Stimulated activated naive CD8-positive, alpha-beta T cell treated with anti-CD3 and anti-CD28 coated beads, Interleukin-15, amount 100 ng/mL, for 72 hours (primary cell): ENCODE measurements around the gene CALHM1.
A peak's percentile ranks its signal among the peaks of the same experiment; 100 is the strongest.

Experiments
- ATAC-seq: fragments of 150-1000 bp; cut with Tn5 transposase; 2 replicates; pipeline ENCODE4 v1.10.0; 2021; ENCODE audit warnings: mild to moderate bottlenecking, moderate library complexity
- DNase-seq, 2 donors: peaks; one replicate each; pipeline ENCODE4 v3.0.0; 2021 to 2022
- H3K27ac Mint-ChIP-seq, 2 donors: one replicate each; pipeline ENCODE4 v1.8.0; 2022; ENCODE audit warnings: mild to moderate bottlenecking in 2 of 2, mixed read lengths in 2 of 2, moderate library complexity in 2 of 2
- H3K27me3 Mint-ChIP-seq: one replicate; pipeline ENCODE4 v1.8.0; 2022; ENCODE audit warnings: mixed read lengths
- H3K4me1 Mint-ChIP-seq: one replicate; pipeline ENCODE4 v1.8.0; 2022; ENCODE audit warnings: mild to moderate bottlenecking, mixed read lengths
- H3K4me3 Mint-ChIP-seq, 2 donors: one replicate each; pipeline ENCODE4 v1.8.0; 2022; ENCODE audit warnings: mild to moderate bottlenecking in 2 of 2, mixed read lengths in 2 of 2, moderate library complexity in 1 of 2
- H3K9me3 Mint-ChIP-seq, 2 donors: one replicate each; pipeline ENCODE4 v1.8.0; 2022; ENCODE audit warnings: mixed read lengths in 2 of 2

Gene CALHM1

DNA sequence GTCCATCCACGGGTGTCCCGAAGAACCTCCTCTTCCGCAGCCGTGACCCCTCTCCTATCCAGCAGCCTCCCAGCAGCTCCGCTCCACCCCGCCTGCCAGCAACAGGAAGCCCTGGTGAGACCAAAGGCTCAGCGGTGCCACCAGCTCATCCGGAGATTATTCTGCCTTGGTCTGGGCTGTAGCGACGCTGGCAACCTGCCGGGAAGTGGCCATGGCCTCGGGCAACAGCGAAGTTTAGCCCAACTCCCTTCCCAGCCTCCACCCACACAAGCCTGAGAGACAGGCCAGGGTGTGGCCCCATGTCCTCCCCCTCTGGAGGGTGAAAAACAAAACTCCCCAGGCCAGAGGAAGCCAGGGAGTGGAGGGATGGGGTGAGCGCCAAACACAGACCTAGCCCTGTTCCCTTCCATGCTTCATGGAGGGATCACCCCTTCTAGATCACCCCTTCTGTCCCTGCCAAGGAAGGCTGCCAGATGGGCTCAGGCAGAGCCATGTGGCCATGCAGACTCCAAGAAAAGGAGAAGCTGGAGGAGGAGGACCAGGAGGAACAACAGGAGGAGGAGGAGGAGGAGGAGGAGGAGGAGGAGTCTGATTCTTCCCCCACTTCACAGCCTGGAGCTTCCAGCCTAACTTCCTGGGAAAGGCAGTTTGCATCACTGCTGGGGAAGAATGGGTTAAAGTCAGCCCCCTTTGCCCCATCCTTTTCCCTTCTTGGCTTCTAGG lies 7.4 kb downstream of the CALHM1 start:
- Mint-ChIP-seq H3K4me1 (peaks cover 48% of the 10 kb centered on the region), H3K9me3 (no peaks in the 10 kb centered on the region), H3K4me3 (peak overlapping the region; percentile 93 to 95), H3K27ac (peak overlapping the region; percentile 20 to 87), H3K27me3 (no peaks in the 10 kb centered on the region)
- DNase-seq: peak; percentile 33 to 41
- ATAC-seq: peak; percentile 71

DNA sequence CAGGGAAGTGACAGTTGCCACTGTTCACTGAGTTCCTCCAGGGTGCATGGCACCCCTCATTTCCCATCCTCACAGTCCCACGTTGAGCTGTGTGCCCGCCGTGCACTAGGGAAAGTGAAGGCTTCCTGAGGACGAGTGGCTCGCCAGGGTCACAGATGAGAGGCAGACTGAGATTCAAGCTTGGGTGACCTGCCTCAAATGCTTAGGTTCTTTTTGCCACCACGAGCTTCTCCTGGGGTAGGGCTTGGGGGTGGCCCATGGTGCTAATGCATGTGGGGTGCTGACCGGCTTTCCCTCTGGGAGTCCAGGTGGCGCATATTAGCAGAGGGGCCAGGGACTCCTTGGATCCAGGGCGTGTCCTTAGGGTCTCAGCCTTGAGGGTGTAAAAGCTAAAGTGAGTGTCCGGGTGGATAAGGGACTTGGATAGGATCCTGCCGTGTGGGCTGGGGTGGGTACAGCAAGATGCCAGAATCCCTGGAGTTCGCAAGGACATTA lies 8.5 kb downstream of the CALHM1 start:
- peak overlapping the region; percentile 41 to 65 for H3K4me3 Mint-ChIP-seq
- ATAC-seq (no peak), DNase-seq (no peak)
- no peaks in the 10 kb centered on the region for H3K9me3 Mint-ChIP-seq
- H3K27ac Mint-ChIP-seq: no peak overlapping the region
- H3K27me3 Mint-ChIP-seq: no peaks in the 10 kb centered on the region
- H3K4me1 Mint-ChIP-seq: peaks cover 48% of the 10 kb centered on the region

DNA sequence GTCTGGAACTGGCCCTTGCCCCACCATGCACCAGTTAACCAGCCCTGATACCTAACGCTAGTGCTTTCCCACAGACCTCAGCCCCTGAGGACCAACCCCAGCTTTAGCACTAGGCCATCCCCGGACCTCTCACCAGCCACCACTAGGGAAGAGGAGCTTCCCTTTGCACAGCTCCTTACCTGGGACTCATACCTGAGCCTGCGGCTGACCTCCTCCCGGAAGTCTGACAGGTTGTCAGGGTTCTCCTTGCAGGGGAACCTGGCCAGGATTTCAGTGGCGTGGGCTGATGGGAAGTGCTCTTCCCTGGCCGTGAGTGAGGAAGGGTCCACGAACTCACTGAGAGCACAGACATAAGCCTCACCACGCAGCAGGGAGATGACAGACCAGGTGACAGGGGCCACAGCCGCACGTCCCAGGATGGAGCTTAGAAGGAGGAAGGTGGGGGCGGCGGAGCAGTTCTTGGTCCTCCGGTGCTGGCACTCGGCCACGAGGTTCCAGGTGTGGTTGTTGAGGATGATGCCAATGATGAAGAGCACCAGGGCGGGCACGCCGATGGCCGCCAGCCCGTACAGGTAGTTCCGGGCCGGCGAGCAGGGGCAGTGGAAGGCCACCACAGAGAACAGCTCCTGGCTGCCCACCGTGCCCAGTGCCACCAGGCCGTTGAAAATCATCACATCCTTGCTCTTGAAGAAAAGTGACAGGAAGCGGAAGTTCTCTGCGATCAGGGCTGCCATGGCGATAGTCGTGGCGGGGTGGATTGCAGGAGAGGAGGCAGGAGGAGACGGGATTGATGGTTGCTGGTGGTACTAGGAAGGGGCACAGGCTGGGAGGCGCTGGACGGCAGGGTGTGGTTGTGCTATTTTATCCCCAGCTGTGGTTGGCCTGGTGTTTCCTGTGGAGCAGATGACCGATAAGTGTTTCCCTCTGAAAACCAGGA lies 9.2 kb downstream of the CALHM1 start:
- ATAC-seq (no peak), DNase-seq (no peak)
- H3K27me3 Mint-ChIP-seq: no peaks in the 10 kb centered on the region
- H3K9me3 Mint-ChIP-seq: no peaks in the 10 kb centered on the region
- peaks cover 48% of the 10 kb centered on the region for H3K4me1 Mint-ChIP-seq
- no peak overlapping the region for H3K4me3 Mint-ChIP-seq
- peak overlapping the region; percentile 2 to 30 for H3K27ac Mint-ChIP-seq

DNA sequence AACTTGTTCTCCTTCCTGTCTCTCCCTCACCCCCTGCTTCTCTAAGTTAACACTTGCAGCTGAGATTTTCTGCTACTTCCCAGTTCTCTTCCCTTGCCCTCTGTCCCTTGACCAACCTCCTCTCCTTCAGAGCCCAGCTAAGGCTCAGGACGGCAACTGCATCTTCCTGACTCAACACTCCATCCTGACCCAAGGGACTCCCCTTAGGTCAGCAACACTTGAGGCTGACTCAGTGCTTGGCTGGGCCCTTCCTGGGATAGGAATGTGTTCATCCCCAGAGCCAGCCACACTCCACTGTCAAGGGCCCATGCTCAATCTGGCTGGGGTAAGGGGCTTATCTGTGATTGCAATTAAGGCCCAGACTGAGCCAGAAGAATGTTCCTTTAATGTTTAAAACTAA lies 10.0 kb downstream of the CALHM1 start:
- Mint-ChIP-seq H3K27ac (peak overlapping the region; percentile 44 to 45), H3K27me3 (no peaks in the 10 kb centered on the region), H3K4me1 (peaks cover 47% of the 10 kb centered on the region), H3K9me3 (no peaks in the 10 kb centered on the region), H3K4me3 (no peak overlapping the region)
- ATAC-seq: no peak
- DNase-seq: no peak

DNA sequence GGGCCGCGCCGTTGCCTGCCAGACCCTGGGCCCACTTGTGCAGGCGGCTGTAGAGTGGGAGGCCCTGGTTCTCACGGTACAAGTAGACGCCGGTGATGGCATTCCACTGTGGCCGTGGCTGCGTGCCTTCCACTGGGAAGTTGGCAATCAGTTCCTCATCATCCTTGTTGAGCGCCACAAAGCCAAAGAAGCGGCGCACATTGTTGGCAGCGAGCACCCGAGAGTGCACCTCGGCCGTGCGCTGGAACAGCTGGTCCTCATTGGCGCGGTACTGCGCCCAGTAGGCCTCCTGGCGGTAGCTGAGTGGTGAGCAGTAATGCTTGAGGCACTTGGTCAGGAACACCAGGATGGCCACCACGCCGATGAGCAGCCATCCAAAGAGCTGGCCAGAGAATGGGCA lies 11.5 kb downstream of the CALHM1 start:
- H3K27ac Mint-ChIP-seq: no peak overlapping the region
- peaks cover 34% of the 10 kb centered on the region for H3K4me1 Mint-ChIP-seq
- DNase-seq: no peak
- no peaks in the 10 kb centered on the region for H3K9me3 Mint-ChIP-seq
- no peak for ATAC-seq
- H3K27me3 Mint-ChIP-seq: no peaks in the 10 kb centered on the region
- no peak overlapping the region for H3K4me3 Mint-ChIP-seq

DNA sequence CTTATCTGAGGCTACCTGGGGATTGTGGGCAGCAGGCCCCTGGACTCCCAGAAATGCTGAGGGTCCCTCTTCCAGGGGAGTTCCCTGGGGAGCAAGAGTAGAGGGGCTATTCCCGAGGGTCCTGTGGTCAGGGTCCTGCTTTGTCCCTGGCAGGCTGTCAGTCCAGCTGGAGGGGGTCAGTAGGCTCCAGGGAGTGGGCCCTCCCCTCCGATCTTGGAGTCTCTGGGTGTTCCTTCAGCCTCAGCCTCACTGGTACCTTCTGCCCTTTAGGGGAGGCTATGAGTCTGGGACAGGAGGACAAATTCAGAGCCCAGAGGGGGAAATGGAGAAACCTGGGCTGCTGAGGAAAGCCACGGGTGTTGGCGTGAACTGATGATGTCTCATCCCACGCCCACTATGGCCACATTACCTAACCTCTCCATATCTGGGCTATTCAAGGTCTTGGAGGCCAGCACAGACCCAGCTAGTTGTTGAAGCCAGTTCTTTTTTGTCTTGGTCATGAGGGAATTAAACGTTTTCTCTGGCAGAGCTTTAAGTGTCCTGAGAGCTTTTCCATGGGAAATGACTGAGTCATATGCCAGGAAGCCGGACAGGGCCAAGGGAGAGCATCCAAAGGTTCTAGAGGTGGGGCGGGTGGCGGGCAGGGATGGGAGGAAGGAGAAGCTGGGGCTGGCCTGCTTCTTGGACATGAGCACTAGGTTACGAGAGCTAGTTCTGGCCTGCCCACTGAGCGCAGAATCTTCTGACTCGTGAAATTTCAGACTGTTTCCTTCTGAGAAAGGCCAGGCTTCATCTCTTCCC lies 12.7 kb downstream of the CALHM1 start:
- Mint-ChIP-seq H3K9me3 (no peaks in the 10 kb centered on the region), H3K27ac (no peak overlapping the region)

DNA sequence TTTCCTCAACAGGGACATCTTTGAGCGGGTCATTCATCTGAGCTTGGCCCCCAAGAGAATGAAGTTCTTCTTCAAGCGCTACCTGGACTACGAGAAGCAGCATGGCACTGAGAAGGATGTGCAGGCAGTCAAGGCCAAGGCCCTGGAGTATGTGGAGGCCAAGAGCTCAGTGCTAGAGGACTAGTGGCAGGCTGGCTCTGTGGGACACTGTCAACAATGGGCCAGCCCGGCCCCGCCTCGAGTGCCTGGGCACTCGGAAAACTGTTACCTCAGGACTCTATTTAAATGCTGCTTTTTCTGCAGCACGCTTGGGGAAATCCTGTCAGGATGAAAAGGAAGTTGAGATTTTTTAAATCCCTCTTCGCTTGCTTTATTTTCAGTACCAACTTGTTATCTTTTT lies 13.3 kb downstream of the CALHM1 start:
- peaks cover 18% of the 10 kb centered on the region for H3K4me1 Mint-ChIP-seq
- ATAC-seq: no peak
- no peak overlapping the region for H3K27ac Mint-ChIP-seq
- H3K27me3 Mint-ChIP-seq: no peaks in the 10 kb centered on the region
- DNase-seq: no peak
- H3K9me3 Mint-ChIP-seq: no peaks in the 10 kb centered on the region
- H3K4me3 Mint-ChIP-seq: no peak overlapping the region

More for the DNA sequence above, 12.7 kb downstream of the CALHM1 start:
- no peak overlapping the region for H3K4me3 Mint-ChIP-seq
- no peaks in the 10 kb centered on the region for H3K27me3 Mint-ChIP-seq
- ATAC-seq (no peak), DNase-seq (no peak)
- H3K4me1 Mint-ChIP-seq: peaks cover 24% of the 10 kb centered on the region

DNA sequence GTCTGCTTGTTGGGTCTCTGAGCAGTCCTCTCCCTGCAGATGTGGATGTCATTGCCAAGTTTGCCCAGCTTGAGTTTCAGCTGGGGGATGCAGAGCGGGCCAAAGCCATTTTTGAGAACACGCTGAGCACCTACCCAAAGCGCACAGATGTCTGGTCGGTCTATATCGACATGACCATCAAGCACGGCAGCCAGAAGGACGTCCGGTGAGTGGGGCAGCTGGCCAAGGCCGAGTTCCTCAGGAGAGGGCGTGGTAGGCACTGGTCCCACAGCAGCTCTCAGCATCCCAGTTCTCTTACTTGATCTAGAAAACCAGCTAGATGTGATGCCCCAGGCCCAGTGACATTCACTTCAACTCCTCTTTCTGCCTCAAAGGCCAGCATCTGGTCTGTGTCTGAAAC lies 14.2 kb downstream of the CALHM1 start:
- no peak overlapping the region for H3K27ac Mint-ChIP-seq
- no peak for ATAC-seq

DNA sequence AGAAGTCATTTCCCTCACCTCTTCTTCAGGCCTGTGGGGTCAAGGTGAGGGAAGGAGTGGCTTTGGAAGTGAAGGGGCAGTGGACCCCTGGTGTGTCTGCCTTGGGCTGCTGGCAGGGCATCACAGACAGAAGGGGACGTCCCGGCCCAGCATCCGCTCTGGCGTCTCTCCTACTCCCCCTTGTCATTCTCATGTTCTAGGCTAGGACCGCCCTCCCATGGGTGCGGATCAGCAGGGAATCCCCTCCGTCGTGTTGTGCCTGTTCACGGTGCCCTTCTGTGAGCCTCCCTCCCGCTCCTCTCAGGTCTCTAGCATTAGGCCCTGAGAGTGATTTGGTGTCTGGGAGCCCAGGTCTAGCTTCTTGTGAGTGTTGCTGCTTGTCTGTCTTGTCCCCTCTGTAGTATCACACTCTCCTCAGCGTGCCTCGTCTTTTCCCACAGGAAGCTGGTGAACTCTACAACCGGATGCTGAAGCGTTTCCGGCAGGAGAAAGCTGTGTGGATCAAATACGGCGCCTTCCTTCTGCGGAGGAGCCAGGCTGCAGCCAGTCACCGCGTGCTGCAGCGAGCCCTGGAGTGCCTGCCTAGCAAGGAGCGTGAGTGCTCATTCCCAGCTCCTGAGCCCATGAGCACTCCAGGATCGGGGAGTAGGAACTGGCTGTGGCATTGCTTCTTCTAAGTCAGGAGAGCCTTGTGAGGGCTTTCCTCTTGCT lies 15.1 kb downstream of the CALHM1 start:
- ATAC-seq: no peak
- Mint-ChIP-seq H3K9me3 (no peaks in the 10 kb centered on the region), H3K27ac (peak overlapping the region in 1 of 2 donors; percentile 94), H3K4me1 (peaks cover 2% of the 10 kb centered on the region), H3K4me3 (no peak overlapping the region), H3K27me3 (no peaks in the 10 kb centered on the region)
- no peak for DNase-seq

More for the DNA sequence above, 14.2 kb downstream of the CALHM1 start:
- no peak overlapping the region for H3K4me3 Mint-ChIP-seq
- DNase-seq: no peak
- no peaks in the 10 kb centered on the region for H3K27me3 Mint-ChIP-seq
- peaks cover 10% of the 10 kb centered on the region for H3K4me1 Mint-ChIP-seq
- no peaks in the 10 kb centered on the region for H3K9me3 Mint-ChIP-seq

DNA sequence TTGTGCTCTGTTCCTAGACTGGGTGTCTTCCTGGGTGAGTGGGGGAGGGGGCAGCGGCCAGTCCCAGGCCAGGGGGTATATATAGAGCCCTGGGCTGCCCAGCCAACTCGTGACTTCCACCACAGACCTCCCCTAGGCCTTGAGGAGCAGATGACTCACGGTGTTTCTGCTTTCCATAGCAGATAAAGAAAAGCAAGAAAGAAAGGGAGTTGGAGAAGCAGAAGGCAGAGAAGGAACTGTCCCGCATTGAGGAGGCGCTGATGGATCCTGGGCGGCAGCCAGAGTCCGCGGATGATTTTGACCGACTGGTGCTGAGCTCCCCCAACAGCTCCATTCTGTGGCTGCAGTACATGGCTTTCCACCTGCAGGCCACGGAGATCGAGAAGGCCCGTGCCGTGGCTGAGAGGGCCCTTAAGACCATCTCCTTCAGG lies 16.7 kb downstream of the CALHM1 start:
- H3K27ac Mint-ChIP-seq: peak overlapping the region; percentile 68 to 90
- no peaks in the 10 kb centered on the region for H3K9me3 Mint-ChIP-seq
- H3K27me3 Mint-ChIP-seq: no peaks in the 10 kb centered on the region
- DNase-seq: no peak
- no peak for ATAC-seq
- H3K4me1 Mint-ChIP-seq: no peaks in the 10 kb centered on the region
- H3K4me3 Mint-ChIP-seq: no peak overlapping the region

DNA sequence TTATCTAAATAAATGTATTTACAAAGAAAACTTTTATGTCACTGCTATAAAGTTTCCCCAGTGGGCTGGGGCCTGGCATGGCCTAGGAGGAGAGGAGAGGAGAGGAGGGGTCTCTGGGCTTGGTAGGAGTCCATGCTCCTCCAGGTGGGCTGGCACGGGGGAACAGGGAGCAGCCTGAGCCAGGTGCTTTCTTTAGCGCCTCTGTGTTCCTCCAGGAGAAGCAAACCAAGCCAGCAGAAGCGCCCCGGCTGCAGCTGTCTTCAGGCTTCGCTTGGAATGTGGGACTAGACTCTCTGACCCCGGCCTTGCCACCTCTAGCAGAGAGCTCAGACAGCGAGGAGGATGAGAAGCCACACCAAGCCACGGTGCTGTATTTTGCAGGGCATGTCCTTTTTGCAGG lies 17.1 kb downstream of the CALHM1 start:
- ATAC-seq (no peak), DNase-seq (no peak)
- no peak overlapping the region for H3K4me3 Mint-ChIP-seq
- H3K4me1 Mint-ChIP-seq: no peaks in the 10 kb centered on the region
- H3K27me3 Mint-ChIP-seq: no peaks in the 10 kb centered on the region
- no peaks in the 10 kb centered on the region for H3K9me3 Mint-ChIP-seq
- H3K27ac Mint-ChIP-seq: peak overlapping the region; percentile 64 to 90

DNA sequence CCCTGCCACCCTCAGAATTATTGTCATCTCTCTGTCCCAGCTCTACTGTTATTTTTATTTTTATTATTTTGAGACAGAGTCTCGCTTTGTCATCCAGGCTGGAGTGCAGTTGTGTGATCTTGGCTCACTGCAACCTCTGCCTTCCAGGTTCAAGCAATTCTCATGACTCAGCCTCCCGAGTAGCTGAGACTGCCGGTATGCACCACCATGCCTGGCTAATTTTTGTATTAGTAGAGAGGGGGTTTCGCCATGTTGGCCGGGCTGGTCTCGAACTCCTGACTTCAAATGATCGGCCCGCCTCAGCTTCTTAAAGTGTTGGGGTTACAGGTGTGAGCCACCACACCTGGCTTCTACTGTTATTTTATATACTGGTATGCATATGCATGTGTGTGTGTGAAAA lies 17.5 kb downstream of the CALHM1 start:
- DNase-seq (no peak), ATAC-seq (no peak)
- H3K27ac Mint-ChIP-seq: peak overlapping the region in 1 of 2 donors; percentile 64
- no peaks in the 10 kb centered on the region for H3K9me3 Mint-ChIP-seq
- H3K27me3 Mint-ChIP-seq: no peaks in the 10 kb centered on the region
- no peaks in the 10 kb centered on the region for H3K4me1 Mint-ChIP-seq
- no peak overlapping the region for H3K4me3 Mint-ChIP-seq

DNA sequence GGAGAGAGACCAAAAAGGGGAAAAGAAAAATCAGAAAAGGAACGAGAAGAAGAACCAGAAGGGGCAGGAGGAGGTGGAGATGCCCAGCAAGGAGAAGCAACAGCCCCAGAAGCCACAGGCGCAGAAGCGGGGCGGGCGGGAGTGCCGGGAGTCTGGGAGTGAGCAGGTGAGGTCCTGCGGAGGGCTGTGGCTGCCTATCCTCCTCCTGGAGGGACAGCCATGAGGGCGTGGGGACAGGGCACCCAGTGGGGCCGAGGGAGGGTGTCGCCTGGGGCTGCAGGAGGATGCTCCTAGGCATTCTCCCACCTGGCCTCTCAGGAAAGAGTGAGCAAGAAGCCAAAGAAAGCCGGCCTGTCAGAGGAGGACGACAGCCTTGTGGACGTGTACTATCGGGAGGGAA lies 18.3 kb downstream of the CALHM1 start:
- no peak overlapping the region for H3K4me3 Mint-ChIP-seq
- ATAC-seq: no peak

DNA sequence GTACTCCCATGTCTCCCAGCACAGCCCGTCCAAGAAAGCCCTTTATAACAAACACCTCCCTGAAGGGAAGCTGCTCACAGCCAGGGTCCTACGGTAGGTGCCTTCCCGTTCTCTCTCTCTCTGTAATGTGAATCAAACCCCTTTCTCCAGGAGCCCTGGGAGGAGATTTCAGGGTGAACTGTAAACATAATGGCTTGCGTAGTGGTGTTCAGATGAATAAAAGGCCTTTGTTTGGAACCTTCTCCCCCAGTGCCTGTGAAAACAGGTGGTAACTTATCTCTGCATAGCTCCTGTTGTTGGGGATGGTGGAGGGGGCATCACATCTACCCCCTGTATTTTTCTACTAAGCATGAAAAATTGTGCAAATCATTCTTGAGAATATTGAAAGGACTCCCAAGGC lies 18.9 kb downstream of the CALHM1 start:
- H3K4me1 Mint-ChIP-seq: no peaks in the 10 kb centered on the region
- H3K4me3 Mint-ChIP-seq: no peak overlapping the region
- DNase-seq (no peak), ATAC-seq (no peak)
- peak overlapping the region; percentile 79 to 98 for H3K27ac Mint-ChIP-seq
- no peaks in the 10 kb centered on the region for H3K9me3 Mint-ChIP-seq
- H3K27me3 Mint-ChIP-seq: no peaks in the 10 kb centered on the region

More for the DNA sequence above, 18.3 kb downstream of the CALHM1 start:
- no peak for DNase-seq
- Mint-ChIP-seq H3K27me3 (no peaks in the 10 kb centered on the region), H3K27ac (peak overlapping the region in 1 of 2 donors; percentile 87), H3K4me1 (no peaks in the 10 kb centered on the region), H3K9me3 (no peaks in the 10 kb centered on the region)

DNA sequence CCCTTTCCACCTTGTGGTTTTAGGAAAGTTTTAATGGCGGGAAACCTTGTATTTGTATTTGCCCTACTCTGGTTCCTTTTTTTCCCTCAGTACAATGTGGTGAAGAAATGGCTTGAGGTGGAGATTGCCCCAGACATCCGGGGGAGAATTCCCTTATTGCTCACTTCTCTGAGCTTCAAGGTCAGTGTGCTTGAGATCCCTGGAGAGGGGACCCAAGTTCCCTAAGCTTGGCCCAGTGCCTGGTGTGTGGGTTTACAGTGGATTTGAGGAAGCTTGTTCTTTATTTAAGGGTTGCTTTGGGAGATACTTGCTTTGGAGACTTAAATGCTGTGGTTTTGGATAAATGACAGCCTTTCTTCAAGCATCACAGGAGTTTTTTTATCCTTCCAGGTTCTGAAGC lies 24.8 kb downstream of the CALHM1 start:
- no peaks in the 10 kb centered on the region for H3K9me3 Mint-ChIP-seq
- H3K27ac Mint-ChIP-seq: no peak overlapping the region
- H3K27me3 Mint-ChIP-seq: no peaks in the 10 kb centered on the region
- ATAC-seq: no peak
- DNase-seq: no peak
- no peak overlapping the region for H3K4me3 Mint-ChIP-seq
- H3K4me1 Mint-ChIP-seq: peaks cover 22% of the 10 kb centered on the region
